ENCODE data around the gene TSHR.

Gene TSHR

GRCh38 chr14:81144824-81145603 lies 189.6 kb downstream of the TSHR start:
- DNase-seq: no peak

- peak; percentile 6 for DNase-seq
Observed at GRCh38 chr14:81147140-81147897, 191.9 kb downstream of the TSHR start.

GRCh38 chr14:81148635-81149034 lies 193.2 kb downstream of the TSHR start:
- DNase-seq: no peak

GRCh38 chr14:81153187-81153586 lies 197.8 kb downstream of the TSHR start:
- no peak for DNase-seq

GRCh38 chr14:81157431-81157830 lies 202.0 kb downstream of the TSHR start:
- no peak for DNase-seq

GRCh38 chr14:81161088-81161487 lies 205.7 kb downstream of the TSHR start:
- DNase-seq: no peak

- no peak for DNase-seq
Observed at GRCh38 chr14:81161749-81162148, 206.3 kb downstream of the TSHR start.

- DNase-seq: no peak
Observed at GRCh38 chr14:81162941-81163340, 207.5 kb downstream of the TSHR start.

GRCh38 chr14:81164167-81164774 lies 208.8 kb downstream of the TSHR start:
- peak; percentile 38 for DNase-seq

GRCh38 chr14:81165188-81165587 lies 209.8 kb downstream of the TSHR start:
- DNase-seq: no peak

GRCh38 chr14:81166121-81166520 lies 210.7 kb downstream of the TSHR start:
- no peak for DNase-seq

- DNase-seq: no peak
Observed at GRCh38 chr14:81169267-81169666, 213.8 kb downstream of the TSHR start.

GRCh38 chr14:81169711-81170103 lies 214.3 kb downstream of the TSHR start:
- peak; percentile 27 for DNase-seq

- peak; percentile 92 for DNase-seq
Observed at GRCh38 chr14:81170104-81170828, 214.8 kb downstream of the TSHR start.

- no peak for DNase-seq
Observed at GRCh38 chr14:81170829-81171195, 215.4 kb downstream of the TSHR start.

GRCh38 chr14:81172353-81172752 lies 216.9 kb downstream of the TSHR start:
- no peak for DNase-seq

GRCh38 chr14:81172881-81173280 lies 217.5 kb downstream of the TSHR start:
- no peak for DNase-seq

- peak; percentile 15 for DNase-seq
Observed at GRCh38 chr14:81176241-81176640, 220.8 kb downstream of the TSHR start.

- DNase-seq: no peak
Observed at GRCh38 chr14:81177225-81177624, 221.8 kb downstream of the TSHR start.

GRCh38 chr14:81178063-81178462 lies 222.6 kb downstream of the TSHR start:
- no peak for DNase-seq

GRCh38 chr14:81179631-81180030 lies 224.2 kb downstream of the TSHR start:
- no peak for DNase-seq

GRCh38 chr14:81187832-81188522 lies 232.6 kb downstream of the TSHR start:
- no peak for DNase-seq

- peak; percentile 42 for DNase-seq
Observed at GRCh38 chr14:81192594-81192993, 237.2 kb downstream of the TSHR start.

Data from CD4-positive, alpha-beta T cell treated with Interleukin-6 for 4 hours (primary cell).